Smooth muscle cell (in vitro differentiated cells): Measurements from ENCODE around the gene PAPLN. TPM values are rescaled to one million over a fixed set of nuclear protein-coding genes. Genes with fewer than 3 reads are reported as not detected.

Experiments used
- DNase-seq: peaks from one replicate; lab custom pipeline; 2025; ENCODE audit not compliant: unreplicated experiment; lab: John Stamatoyannopoulos, UW
- H2AFZ ChIP-seq: fragments of 200-600 bp; sonication (generic); 2 replicates; pipeline ENCODE4 v1.6.0; 2016; ENCODE audit warnings: antibody characterized with exemption, low read depth, mild to moderate bottlenecking
- H3F3A ChIP-seq: fragments of 200-600 bp; sonication (generic); 2 replicates; pipeline ENCODE4 v1.6.0; 2017; ENCODE audit warnings: antibody characterized with exemption, low read depth
- H3K27ac ChIP-seq: fragments of 200-600 bp; sonication (generic); 2 replicates; pipeline ENCODE4 v1.5.1; 2016; ENCODE audit warnings: low read depth, mild to moderate bottlenecking
- H3K27me3 ChIP-seq: fragments of 200-600 bp; sonication (generic); 2 replicates; pipeline ENCODE4 v1.6.1; 2016; ENCODE audit warnings: low read depth, mild to moderate bottlenecking
- H3K36me3 ChIP-seq: fragments of 200-600 bp; sonication (generic); 2 replicates; pipeline ENCODE4 v1.5.1; 2016; ENCODE audit warnings: low read depth
- H3K4me1 ChIP-seq: fragments of 200-600 bp; sonication (generic); 2 replicates; pipeline ENCODE4 v1.5.1; 2016; ENCODE audit warnings: low read depth
- H3K4me2 ChIP-seq: fragments of 200-600 bp; sonication (generic); 2 replicates; pipeline ENCODE4 v1.6.0; 2016; ENCODE audit warnings: mild to moderate bottlenecking
- H3K4me3 ChIP-seq: fragments of 200-600 bp; sonication (generic); 2 replicates; pipeline ENCODE4 v1.5.1; 2016; ENCODE audit warnings: mild to moderate bottlenecking
- H3K79me2 ChIP-seq: fragments of 200-600 bp; sonication (generic); 2 replicates; pipeline ENCODE4 v1.6.0; 2016; ENCODE audit warnings: low read depth, mild to moderate bottlenecking
- H3K9ac ChIP-seq: fragments of 200-600 bp; sonication (generic); 2 replicates; pipeline ENCODE4 v1.6.0; 2016; ENCODE audit warnings: low read depth
- H3K9me3 ChIP-seq: fragments of 200-600 bp; sonication (generic); replicated peaks from 2 replicates; pipeline ENCODE4 v1.5.1; 2016; ENCODE audit warnings: low read depth
- H4K20me1 ChIP-seq: fragments of 200-600 bp; sonication (generic); 2 replicates; pipeline ENCODE4 v1.6.0; 2016; ENCODE audit warnings: low read depth
- WGBS: methylation state at CpG from one replicate; pipeline ENCODE4 v1.1.7; 2016; ENCODE audit warnings: low lambda C conversion rate; 5-methylcytosine and 5-hydroxymethylcytosine counted together
- polyA plus RNA-seq: library from polyadenylated mRNA; unstranded; fragments of >200 nt; fragmentation: Nextera tagmentation; extraction: Ambion mirVana; gene quantifications from 2 replicates; pipeline ENCODE4 v1.2.1, GENCODE V29; 2016
- total RNA-seq: library from RNA; depleted of rRNA; stranded (reverse); fragments of >200 nt; gene quantifications from 2 replicates; pipeline ENCODE4 v1.2.3, GENCODE V29; 2014
- TF ChIP-seq, protein P1 (sequence below): fragments of 200-600 bp; sonication (generic); IDR thresholded peaks from 2 replicates; pipeline ENCODE4 v1.5.1; 2017; ENCODE audit warnings: borderline replicate concordance, mild to moderate bottlenecking, antibody characterized with exemption; ENCODE audit not compliant: insufficient read depth, poor library complexity, severe bottlenecking

PAPLN gene
- total and polyA plus RNA-seq, 2 experiments from 2014 or later, result 1.5 to 3.3 TPM

DNA sequence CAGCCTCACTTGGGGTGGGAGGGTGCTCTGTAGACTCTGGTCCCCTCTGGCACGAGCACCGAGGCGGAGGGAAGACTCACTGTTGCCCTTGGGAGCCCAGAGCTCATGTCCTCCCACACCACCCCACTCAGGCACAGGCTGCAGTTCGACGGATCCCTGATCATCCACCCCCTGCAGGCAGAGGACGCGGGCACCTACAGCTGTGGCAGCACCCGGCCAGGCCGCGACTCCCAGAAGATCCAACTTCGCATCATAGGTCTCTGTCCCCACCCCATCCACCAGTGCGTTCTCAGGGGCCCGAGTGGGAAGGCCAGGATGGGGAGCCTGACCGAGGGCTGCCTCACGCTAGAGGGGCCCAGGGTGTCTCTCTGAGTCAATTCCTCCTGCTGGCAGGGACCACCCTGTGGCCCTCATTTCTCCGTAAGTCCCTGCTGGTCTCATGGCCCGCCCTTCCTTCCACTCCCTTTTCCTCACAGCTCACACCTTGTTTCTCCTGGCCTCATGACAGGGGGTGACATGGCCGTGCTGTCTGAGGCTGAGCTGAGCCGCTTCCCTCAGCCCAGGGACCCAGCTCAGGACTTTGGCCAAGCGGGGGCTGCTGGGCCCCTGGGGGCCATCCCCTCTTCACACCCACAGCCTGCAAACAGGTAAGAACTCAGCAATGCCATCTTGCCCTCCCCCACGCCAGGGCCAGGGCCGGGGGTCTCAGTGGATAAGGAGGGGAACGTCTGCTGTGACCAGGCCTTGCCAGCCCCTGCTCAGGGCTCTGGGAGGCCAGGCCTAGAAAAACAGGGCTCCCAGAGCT is 27.0 kb downstream of the PAPLN start:
- Histone ChIP-seq H3K9me3 (no peaks in the 10 kb centered on the region), H3K27ac (no peak overlapping the region), H3K9ac (no peak overlapping the region), H4K20me1 (no peaks in the 10 kb centered on the region), H3K4me1 (no peaks in the 10 kb centered on the region), H2AFZ (no peak overlapping the region), H3F3A (no peaks in the 10 kb centered on the region), H3K4me3 (no peak overlapping the region), H3K4me2 (no peak overlapping the region), H3K27me3 (no peaks in the 10 kb centered on the region), H3K36me3 (no peaks in the 10 kb centered on the region), H3K79me2 (no peaks in the 10 kb centered on the region)
- WGBS, result 96% methylated on average over 23 of the region's 23 CpGs
- TF ChIP-seq, protein P1, sequence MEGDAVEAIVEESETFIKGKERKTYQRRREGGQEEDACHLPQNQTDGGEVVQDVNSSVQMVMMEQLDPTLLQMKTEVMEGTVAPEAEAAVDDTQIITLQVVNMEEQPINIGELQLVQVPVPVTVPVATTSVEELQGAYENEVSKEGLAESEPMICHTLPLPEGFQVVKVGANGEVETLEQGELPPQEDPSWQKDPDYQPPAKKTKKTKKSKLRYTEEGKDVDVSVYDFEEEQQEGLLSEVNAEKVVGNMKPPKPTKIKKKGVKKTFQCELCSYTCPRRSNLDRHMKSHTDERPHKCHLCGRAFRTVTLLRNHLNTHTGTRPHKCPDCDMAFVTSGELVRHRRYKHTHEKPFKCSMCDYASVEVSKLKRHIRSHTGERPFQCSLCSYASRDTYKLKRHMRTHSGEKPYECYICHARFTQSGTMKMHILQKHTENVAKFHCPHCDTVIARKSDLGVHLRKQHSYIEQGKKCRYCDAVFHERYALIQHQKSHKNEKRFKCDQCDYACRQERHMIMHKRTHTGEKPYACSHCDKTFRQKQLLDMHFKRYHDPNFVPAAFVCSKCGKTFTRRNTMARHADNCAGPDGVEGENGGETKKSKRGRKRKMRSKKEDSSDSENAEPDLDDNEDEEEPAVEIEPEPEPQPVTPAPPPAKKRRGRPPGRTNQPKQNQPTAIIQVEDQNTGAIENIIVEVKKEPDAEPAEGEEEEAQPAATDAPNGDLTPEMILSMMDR, result no peak
- no peak for DNase-seq

DNA sequence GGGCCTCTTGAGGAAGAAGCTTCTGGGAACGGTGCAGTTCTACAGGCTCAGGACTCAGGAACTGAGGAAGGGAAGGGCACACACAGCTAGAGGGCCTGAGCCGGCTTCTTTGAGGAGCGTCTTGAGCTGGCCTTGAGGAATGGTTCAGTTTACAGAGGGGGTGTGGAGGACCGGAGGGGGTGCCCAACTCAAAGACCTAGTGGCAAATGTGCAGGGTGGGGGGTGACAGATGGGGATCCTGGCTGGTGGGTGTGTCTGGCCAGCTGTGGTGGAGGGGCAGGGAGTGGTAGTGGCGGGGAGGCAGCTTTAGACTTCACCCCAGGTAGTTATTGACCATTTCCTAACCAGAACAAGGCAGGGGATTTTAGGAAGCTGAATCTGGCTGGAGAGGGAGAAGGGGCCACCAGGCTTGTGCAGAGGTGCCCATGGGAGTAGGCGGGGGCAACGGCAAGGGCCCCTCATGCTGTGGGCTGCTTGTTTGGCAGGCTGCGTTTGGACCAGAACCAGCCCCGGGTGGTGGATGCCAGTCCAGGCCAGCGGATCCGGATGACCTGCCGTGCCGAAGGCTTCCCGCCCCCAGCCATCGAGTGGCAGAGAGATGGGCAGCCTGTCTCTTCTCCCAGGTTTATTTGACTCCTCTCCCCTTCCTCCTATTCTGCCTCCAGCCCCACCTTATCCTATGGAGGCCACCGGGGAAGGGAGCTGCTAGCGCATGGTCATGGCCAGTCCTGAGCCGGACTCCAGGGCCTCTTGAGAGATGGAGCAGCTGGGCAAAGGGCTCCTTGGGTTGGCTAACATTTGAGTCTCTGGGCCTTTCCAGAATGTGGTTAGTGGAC is 27.8 kb downstream of the PAPLN start:
- H3K36me3 ChIP-seq, result no peaks in the 10 kb centered on the region
- H3K4me3 ChIP-seq, result no peak overlapping the region
- H3K79me2 ChIP-seq, result no peaks in the 10 kb centered on the region
- H3K4me2 ChIP-seq, result no peak overlapping the region
- H2AFZ ChIP-seq, result no peak overlapping the region
- no peaks in the 10 kb centered on the region for H3K27me3 ChIP-seq
- TF ChIP-seq, protein P1, result no peak
- no peak for DNase-seq
- H3K27ac ChIP-seq, result no peak overlapping the region
- no peaks in the 10 kb centered on the region for H3K9me3 ChIP-seq
- no peaks in the 10 kb centered on the region for H3K4me1 ChIP-seq
- no peaks in the 10 kb centered on the region for H3F3A ChIP-seq
- 92% methylated on average over 18 of the region's 18 CpGs for WGBS
- no peaks in the 10 kb centered on the region for H4K20me1 ChIP-seq
- no peak overlapping the region for H3K9ac ChIP-seq

DNA sequence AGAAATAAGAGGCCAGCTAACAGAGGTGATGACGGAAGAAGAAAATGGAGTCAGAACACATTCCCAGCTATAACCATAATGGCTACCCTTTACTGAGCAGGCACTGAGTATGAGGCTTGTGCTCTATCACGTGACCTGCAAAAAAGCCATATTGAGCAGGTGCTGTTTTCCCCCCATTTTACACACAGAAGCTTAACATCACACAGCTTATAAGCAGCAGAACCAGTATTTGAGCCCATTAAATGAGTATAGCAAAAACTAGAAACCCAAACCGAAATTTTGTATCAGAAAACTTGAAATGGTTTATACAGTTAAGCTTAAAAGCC is 28.4 kb downstream of the PAPLN start:
- H4K20me1 ChIP-seq, result no peaks in the 10 kb centered on the region
- H3K9me3 ChIP-seq, result no peaks in the 10 kb centered on the region
- H3K4me2 ChIP-seq, result no peak overlapping the region
- H3K27me3 ChIP-seq, result no peaks in the 10 kb centered on the region
- H3K27ac ChIP-seq, result no peak overlapping the region
- H2AFZ ChIP-seq, result no peak overlapping the region
- no peaks in the 10 kb centered on the region for H3K36me3 ChIP-seq
- no peak for DNase-seq
- 98% methylated on average over 3 of the region's 3 CpGs for WGBS
- TF ChIP-seq, protein P1, result no peak
- no peaks in the 10 kb centered on the region for H3K79me2 ChIP-seq
- no peaks in the 10 kb centered on the region for H3K4me1 ChIP-seq
- H3K9ac ChIP-seq, result no peak overlapping the region
- no peak overlapping the region for H3K4me3 ChIP-seq
- no peaks in the 10 kb centered on the region for H3F3A ChIP-seq
